Measurements from ENCODE around the gene DCUN1D4.

Gene DCUN1D4

DNA sequence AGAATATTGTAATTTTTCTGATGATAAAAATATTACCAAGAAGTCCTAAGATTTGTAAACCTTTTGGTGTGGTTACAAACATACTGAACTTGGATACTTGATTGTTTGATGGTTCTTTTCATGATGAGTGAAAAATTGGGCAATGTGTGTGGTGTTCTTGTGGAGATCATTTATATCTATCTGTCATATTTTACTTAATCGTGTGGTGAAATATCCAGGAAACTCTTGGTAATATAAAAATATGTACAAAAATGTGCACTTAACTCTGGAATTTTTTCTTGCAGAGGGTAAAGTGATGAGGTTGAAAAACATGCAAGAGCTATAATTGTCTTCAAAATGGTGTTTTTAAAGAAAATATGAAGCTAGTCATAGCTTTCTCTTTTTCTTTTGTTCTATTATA lies 2.8 kb downstream of the DCUN1D4 start:
- peaks cover 5% of the 10 kb centered on the region for H3K36me3 Mint-ChIP-seq
- H3K4me3 Mint-ChIP-seq = no peak overlapping the region
- H3K9me3 Mint-ChIP-seq = no peaks in the 10 kb centered on the region
- ATAC-seq (no peak), DNase-seq (ENCODE audit: low spot score in 2 of 2) (no peak)
- peaks cover 39% of the 10 kb centered on the region for H3K4me1 Mint-ChIP-seq
- no peak overlapping the region for H3K27ac Mint-ChIP-seq

DNA sequence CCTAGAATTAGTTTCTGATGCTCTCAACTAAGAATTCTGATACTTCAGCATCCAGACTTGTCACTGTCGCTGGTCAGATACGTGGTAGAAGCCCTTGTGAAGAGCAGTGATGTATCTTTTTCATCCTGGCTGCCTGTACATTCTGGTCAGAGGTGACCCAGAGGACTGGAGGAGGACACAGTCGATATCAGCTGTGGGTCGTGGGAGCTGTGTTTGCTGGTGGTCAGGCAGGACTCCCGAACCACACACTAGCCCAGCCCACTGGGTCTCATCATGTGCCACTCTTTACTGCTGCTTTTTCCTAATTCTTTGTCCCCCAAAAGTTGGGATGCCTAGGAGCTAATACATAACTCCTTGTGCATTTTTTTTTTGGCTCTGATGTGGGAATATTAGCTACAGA lies 6.5 kb downstream of the DCUN1D4 start:
- no peak for DNase-seq (ENCODE audit: low spot score in 2 of 2)
- Mint-ChIP-seq H3K9me3 (no peaks in the 10 kb centered on the region), H3K36me3 (no peaks in the 10 kb centered on the region), H3K27ac (no peak overlapping the region), H3K4me3 (no peak overlapping the region), H3K4me1 (peaks cover 48% of the 10 kb centered on the region)
- no peak for ATAC-seq

DNA sequence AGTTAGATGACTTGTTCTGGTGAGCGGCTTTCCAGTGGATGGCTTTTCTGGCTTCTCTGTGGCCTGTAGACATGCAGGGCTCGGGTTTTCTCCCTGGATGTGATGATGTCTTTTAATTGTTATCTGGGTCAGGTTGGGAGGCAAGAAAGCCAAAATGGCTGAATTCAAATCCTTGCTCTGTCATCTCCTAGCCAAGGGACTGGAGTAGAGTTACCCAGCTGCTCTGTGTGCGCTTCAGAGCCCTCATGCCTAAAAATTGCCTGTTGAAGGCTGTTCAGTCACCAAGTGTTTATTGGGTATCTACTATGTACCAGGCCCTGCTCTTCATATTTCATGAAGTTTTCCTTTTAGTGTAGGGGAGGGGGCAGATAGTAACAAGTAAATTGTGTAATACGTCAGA lies 7.3 kb downstream of the DCUN1D4 start:
- H3K4me1 Mint-ChIP-seq = peaks cover 41% of the 10 kb centered on the region
- DNase-seq (ENCODE audit: low spot score in 2 of 2) (no peak), ATAC-seq (no peak)
- peak overlapping the region; percentile 1 for H3K27ac Mint-ChIP-seq
- H3K36me3 Mint-ChIP-seq = no peaks in the 10 kb centered on the region
- H3K9me3 Mint-ChIP-seq = no peaks in the 10 kb centered on the region
- H3K4me3 Mint-ChIP-seq = no peak overlapping the region

DNA sequence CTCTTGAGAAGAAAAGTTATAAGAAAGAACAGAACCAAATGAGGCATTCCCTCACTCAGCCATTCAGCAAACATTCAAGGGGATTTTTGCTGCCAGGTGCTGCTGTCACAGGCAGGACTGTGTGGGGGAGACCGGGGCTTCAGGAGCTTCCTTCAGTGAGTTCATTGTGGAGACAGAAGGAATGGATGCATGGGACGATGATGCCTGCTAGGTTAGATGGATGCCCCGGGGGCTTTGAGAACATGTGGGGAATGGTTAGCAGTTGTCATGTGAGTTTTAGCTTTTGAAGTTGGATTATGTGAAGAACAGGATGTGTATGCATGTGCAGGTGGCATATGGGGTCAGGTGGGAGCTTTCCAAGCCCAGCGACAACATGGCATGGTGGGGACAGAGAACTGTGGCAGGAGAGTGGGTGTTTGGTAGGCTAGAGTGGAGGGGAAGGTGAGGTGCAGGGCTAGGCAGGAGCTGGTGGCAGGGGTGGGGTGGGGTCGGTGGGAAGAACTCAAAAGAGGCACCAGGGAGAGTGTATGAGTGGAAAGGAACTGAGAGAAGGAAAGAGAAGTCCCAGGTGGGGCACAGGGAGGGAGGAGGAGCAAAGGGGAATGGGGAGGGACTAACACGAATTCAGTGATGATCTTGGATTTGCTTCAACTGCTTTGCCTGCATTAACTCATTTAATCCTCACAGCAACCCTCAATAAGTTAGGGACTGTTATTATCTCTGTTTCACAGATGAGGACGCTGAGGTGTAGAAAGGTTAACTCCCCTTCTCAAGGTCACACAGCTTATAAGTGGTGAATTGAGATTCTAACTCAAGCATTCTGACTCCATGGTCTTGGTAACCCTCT lies 8.4 kb downstream of the DCUN1D4 start:
- Mint-ChIP-seq H3K9me3 (no peaks in the 10 kb centered on the region), H3K4me3 (no peak overlapping the region), H3K27ac (peak overlapping the region; percentile 1), H3K36me3 (no peaks in the 10 kb centered on the region), H3K4me1 (peaks cover 36% of the 10 kb centered on the region)
- DNase-seq (ENCODE audit: low spot score in 2 of 2) (no peak), ATAC-seq (no peak)

DNA sequence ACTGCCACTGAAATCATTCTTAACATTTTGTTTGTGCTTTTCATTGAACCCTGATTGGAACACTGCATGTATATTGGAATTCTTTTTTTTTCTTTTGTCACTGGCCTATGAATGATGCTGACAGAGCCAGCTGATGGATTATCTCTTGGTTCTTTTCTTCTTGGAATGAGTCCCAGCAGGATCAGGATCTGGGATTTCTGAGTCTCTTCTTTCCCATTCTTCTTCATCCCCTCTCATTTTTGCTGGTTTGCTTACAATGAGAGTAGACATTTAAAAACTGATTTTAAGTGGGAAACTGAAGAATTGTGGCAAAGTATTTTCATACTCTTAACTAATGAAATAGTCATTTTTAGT lies 9.0 kb downstream of the DCUN1D4 start:
- H3K4me3 Mint-ChIP-seq = no peak overlapping the region
- H3K27ac Mint-ChIP-seq = no peak overlapping the region
- no peak for DNase-seq (ENCODE audit: low spot score in 2 of 2)
- no peak for ATAC-seq
- peaks cover 31% of the 10 kb centered on the region for H3K4me1 Mint-ChIP-seq
- no peaks in the 10 kb centered on the region for H3K36me3 Mint-ChIP-seq
- H3K9me3 Mint-ChIP-seq = no peaks in the 10 kb centered on the region

DNA sequence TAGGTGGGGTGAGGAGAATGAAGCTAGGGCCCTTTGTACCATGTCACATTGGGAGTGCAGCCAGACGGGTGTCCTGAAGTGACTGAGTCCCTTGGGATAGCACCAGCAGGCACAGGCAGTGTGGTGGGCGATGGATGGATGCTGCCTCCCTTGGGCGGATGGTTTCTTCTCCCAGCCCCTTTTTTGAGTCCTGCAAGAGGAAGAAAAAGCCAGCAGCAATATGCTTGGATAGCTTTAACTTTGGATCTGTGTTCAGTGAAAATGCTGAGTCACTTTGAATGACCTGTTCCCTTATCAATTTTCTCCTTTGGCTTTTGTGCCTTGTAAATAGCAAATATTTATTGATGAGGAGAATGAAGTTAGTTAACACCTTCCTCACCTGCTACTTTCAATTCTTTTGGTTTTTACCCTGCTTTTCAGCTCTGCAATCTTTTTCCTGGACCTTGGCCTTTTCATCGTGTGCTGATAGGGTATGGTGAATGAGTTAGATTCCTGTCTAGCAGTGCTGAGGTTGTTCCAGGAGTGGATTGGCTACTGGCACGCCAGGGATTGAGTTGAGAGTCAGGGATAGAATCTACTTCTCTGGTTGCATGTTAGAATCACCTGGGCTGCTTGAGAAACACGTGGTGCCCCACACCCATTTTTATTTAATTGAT lies 10.2 kb downstream of the DCUN1D4 start:
- no peak overlapping the region for H3K4me3 Mint-ChIP-seq
- no peaks in the 10 kb centered on the region for H3K9me3 Mint-ChIP-seq

DNA sequence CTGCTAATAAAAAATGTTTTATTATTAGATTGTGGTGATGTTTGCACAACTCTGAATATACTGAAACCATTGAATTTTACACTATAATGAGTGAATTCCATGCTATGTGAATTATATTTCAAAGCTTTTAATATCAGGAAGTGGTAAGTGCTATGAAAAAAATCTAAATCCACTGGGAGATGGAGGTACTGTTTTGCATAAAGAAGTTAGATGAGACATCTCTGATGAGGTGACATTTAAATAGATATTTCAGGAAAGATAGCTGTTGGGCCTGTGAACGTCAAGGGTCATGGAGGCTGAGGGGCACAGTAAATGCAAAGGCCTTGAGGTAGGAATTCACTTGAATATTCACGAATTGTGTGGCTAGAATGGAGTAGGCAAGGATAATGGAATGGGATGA lies 12.3 kb downstream of the DCUN1D4 start:
- Mint-ChIP-seq H3K4me3 (no peak overlapping the region), H3K9me3 (no peaks in the 10 kb centered on the region), H3K4me1 (peaks cover 39% of the 10 kb centered on the region), H3K36me3 (no peaks in the 10 kb centered on the region), H3K27ac (no peak overlapping the region)
- no peak for DNase-seq (ENCODE audit: low spot score in 2 of 2)
- ATAC-seq = no peak

More for the DNA sequence above, 10.2 kb downstream of the DCUN1D4 start:
- ATAC-seq (no peak), DNase-seq (ENCODE audit: low spot score in 2 of 2) (no peak)
- H3K27ac Mint-ChIP-seq = peak overlapping the region; percentile 36
- no peaks in the 10 kb centered on the region for H3K36me3 Mint-ChIP-seq
- H3K4me1 Mint-ChIP-seq = peaks cover 41% of the 10 kb centered on the region

DNA sequence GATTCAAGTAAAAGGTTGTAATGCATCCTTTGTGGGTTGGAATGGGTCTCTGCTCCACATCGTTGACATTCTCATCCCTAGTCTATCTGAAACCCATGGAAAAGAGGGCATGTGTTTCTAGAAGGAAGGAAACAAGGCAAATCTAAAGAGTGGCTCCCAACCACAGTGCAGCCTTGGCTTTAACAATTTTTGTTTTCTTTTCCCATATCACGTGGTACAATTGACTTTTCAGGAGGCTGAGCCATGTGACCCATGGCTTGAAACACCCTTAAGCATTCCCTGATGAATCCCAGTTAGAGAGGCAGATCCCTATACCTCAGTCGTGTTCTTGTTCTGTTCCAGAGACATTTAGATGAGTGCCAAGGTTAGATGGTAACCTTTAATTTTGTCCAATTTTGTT lies 12.8 kb downstream of the DCUN1D4 start:
- Mint-ChIP-seq H3K27ac (no peak overlapping the region), H3K36me3 (no peaks in the 10 kb centered on the region), H3K4me1 (peaks cover 34% of the 10 kb centered on the region), H3K9me3 (no peaks in the 10 kb centered on the region), H3K4me3 (no peak overlapping the region)
- DNase-seq (ENCODE audit: low spot score in 2 of 2) (no peak), ATAC-seq (no peak)

DNA sequence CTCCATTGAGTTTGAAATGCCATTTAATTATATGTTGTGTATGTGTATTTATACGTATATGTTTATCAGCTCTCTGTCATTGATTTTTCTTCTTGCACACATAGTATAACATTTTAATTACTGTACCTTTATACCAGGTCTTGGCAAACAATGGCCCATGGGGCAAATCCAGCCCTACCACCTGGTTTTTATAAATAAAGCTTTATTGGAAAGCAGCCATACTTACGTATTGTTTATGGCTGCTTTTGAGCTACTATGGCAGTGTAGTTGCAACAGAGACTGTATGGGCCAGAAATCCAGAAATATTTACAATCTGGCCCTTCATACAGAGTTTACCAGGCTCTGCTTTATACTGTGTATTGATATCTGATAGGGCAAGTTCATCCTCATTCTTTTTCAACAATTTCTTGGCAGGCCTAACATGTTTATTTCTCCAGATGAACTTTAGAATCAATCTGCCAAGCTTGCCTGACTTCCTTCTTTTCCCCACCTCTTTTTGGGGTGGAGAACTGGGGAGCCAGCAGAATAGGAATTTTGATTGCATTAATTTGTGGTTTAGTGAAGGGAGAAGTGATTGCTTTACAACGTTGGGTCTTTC lies 15.8 kb downstream of the DCUN1D4 start:
- ATAC-seq = no peak
- DNase-seq (ENCODE audit: low spot score in 2 of 2) = no peak
- peaks cover 8% of the 10 kb centered on the region for H3K36me3 Mint-ChIP-seq
- no peak overlapping the region for H3K27ac Mint-ChIP-seq
- no peak overlapping the region for H3K4me3 Mint-ChIP-seq
- no peaks in the 10 kb centered on the region for H3K9me3 Mint-ChIP-seq
- peaks cover 26% of the 10 kb centered on the region for H3K4me1 Mint-ChIP-seq

DNA sequence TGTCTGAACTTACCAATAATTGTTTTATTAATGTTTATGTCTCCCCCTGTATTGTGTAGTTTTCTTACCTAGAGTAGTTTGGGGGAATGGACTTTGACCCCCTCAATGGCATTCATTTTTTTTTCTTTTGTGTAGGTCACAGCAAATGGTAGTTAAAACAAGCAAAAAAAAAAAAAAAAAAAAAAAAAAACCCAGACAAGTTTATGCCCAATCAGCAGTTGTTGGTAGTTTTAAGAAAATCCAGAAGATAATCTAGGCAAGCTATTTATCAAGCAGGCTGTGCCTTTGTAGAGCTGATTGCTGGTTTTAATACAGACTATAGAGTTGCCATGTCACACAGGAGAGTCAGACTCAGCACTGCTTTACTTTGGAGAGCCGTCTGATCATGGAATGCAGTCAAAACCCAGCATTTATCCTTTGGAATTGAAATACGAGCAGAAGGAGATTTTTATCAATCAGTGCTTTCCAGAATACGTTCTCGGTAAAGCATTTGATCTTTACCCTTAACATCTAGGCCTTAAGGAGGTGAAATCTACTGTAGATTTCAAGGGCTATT lies 16.6 kb downstream of the DCUN1D4 start:
- Mint-ChIP-seq H3K27ac (no peak overlapping the region), H3K36me3 (peaks cover 13% of the 10 kb centered on the region), H3K9me3 (no peaks in the 10 kb centered on the region), H3K4me3 (no peak overlapping the region), H3K4me1 (peaks cover 26% of the 10 kb centered on the region)
- no peak for DNase-seq (ENCODE audit: low spot score in 2 of 2)
- no peak for ATAC-seq

DNA sequence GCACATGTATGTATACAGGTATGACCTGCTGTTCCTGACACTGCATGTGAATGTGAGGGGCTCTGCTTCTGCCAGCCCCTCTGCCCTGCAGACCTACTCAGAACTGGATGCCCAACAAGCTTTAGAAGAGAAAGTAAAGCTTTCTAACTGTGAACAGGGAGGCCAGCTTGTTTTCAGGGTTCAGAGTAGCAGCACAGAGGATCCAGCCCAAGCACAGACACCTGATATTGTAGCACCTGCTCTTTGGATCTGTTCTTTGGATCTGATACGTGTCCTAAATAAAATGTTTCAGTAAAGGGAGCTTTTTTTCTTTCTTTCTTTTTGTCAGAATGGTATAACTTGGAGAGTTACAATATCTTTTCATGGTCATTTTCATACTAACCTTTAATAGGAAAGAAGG lies 19.2 kb downstream of the DCUN1D4 start:
- DNase-seq (ENCODE audit: low spot score in 2 of 2) (no peak), ATAC-seq (no peak)
- no peak overlapping the region for H3K27ac Mint-ChIP-seq
- peaks cover 40% of the 10 kb centered on the region for H3K36me3 Mint-ChIP-seq
- H3K4me1 Mint-ChIP-seq = peaks cover 22% of the 10 kb centered on the region
- H3K9me3 Mint-ChIP-seq = no peaks in the 10 kb centered on the region
- no peak overlapping the region for H3K4me3 Mint-ChIP-seq

DNA sequence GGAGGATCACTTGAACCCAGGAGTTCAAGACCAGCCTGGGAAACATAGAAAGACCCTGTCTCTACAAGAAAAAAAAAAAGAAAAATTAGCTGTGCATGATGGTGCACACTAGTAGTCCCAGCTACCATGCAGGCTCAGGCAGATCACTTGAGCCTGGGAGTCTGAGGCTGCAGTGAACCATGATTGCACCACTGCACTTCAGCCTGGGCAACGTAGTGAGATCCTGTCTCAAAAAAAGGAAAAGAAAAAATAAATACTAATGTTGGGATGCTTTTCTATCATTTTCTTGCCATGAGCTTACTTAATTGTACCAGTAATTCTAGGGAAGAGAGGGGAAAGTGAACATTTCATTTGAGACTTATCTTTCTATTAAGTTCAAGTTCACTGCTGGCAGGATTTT lies 19.8 kb downstream of the DCUN1D4 start:
- Mint-ChIP-seq H3K27ac (no peak overlapping the region), H3K4me3 (no peak overlapping the region), H3K4me1 (peaks cover 18% of the 10 kb centered on the region)

DNA sequence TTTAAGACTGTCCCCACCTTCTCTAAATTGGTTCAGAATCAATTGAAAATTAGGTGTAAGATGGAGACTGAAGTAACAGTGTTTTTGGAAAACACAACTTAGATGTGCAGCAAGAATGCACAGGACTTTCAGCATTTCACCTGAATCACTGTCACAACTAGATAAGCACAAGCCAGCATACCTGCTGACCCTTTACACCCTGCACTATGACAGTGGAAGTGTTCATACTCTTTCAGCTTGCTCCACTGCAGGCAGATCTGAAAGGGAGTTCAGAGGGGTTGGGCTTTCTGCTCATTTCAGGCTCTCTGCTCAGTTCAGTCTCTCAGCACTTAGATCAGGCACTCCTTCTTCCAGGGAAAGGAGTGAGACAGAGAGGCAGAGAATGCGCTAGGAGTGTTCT lies 22.8 kb downstream of the DCUN1D4 start:
- no peak overlapping the region for H3K4me3 Mint-ChIP-seq
- H3K9me3 Mint-ChIP-seq = no peaks in the 10 kb centered on the region
- ATAC-seq (no peak), DNase-seq (ENCODE audit: low spot score in 2 of 2) (no peak)
- H3K27ac Mint-ChIP-seq = no peak overlapping the region
- peaks cover 58% of the 10 kb centered on the region for H3K36me3 Mint-ChIP-seq
- peaks cover 11% of the 10 kb centered on the region for H3K4me1 Mint-ChIP-seq

More for the DNA sequence above, 19.8 kb downstream of the DCUN1D4 start:
- ATAC-seq = no peak
- no peaks in the 10 kb centered on the region for H3K9me3 Mint-ChIP-seq
- DNase-seq (ENCODE audit: low spot score in 2 of 2) = no peak
- peaks cover 42% of the 10 kb centered on the region for H3K36me3 Mint-ChIP-seq

DNA sequence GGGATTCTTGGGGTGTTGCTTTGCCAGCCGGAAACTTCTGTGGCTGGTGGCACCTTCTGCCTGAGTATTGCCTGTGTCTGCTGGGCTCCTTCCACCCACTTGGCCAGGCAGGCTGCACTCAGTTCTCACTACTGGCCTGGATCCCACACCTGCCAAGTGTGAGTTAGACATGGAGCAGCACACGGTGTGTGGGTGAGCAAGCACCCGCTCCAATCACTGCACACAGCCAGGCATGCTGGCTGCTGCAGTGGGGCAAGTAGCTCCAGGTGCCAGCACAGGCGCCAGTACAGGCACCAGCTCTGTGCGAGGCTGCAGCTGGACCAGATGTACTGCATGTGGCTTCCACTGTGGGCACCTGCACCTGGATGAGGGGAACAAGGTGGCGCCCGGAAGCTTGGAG lies 23.9 kb downstream of the DCUN1D4 start:
- no peak for ATAC-seq
- DNase-seq (ENCODE audit: low spot score in 2 of 2) = no peak
- H3K36me3 Mint-ChIP-seq = peaks cover 62% of the 10 kb centered on the region
- no peak overlapping the region for H3K27ac Mint-ChIP-seq
- peaks cover 5% of the 10 kb centered on the region for H3K4me1 Mint-ChIP-seq
- no peaks in the 10 kb centered on the region for H3K9me3 Mint-ChIP-seq
- H3K4me3 Mint-ChIP-seq = no peak overlapping the region

DNA sequence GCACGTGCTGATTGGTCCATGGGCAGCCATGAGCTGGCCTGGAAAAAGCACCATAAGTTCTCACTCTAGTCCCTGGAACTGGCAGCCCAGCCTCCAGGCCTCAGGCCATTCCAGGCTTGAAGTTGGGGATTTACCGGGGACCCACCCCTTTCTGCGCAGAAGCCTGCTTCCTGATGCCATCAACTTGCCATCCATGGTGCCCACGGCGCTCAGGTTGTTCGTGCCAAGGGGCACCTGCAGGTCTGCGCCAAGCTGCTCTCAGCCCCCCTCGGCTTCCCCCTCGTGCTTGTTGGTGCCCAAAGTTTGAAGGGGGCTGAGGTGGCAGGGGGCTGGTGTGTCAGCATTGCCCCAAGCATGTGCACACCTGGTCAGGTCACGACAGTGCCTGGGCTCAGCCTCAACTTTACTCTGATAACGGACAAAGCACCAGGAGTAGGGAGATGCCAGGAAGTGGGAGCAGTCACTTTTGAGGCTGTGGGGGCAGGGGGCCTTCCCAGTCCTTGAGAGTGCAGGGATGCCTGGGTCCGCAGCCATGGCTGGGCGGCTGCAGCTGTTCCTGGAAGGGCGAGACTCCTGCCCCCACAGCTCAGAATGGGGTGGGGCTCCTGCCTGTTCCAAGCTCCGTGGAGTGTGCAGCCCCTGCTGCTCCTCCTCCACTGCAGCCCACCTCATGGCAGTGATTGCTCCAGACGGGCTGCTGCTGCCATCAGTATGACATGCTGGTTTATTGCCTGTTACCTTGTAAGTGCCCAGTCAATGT lies 24.9 kb downstream of the DCUN1D4 start:
- peaks cover 72% of the 10 kb centered on the region for H3K36me3 Mint-ChIP-seq
- ATAC-seq = no peak
- H3K4me1 Mint-ChIP-seq = peaks cover 8% of the 10 kb centered on the region
- H3K9me3 Mint-ChIP-seq = no peaks in the 10 kb centered on the region
- H3K27ac Mint-ChIP-seq = no peak overlapping the region
- no peak overlapping the region for H3K4me3 Mint-ChIP-seq
- no peak for DNase-seq (ENCODE audit: low spot score in 2 of 2)

Measured in stimulated activated effector memory CD8-positive, alpha-beta T cell treated with anti-CD3 and anti-CD28 coated beads, Interleukin-12 subunit alpha, Interleukin-12 subunit beta, amount 100 ng/mL, for 72 hours (primary cell).